GM12878 (cell line): Measurements from ENCODE around the gene STK32B. TPM values are rescaled to one million over a fixed set of nuclear protein-coding genes. Genes with fewer than 3 reads are reported as not detected.

ENCODE experiments used
- ATAC-seq: fragments of 200-7000 bp; cut with Tn5 transposase; 3 replicates; pipeline ENCODE4 v1.9.1; 2020; ENCODE audit warnings: mild to moderate bottlenecking, moderate library complexity
- BruUV-seq: library from RNA; stranded (reverse); fragments of 400-500 nt; replicated peaks from 2 replicates; lab custom pipeline; 2021; lab: Mats Ljungman, UMichigan
- CTCF ChIA-PET: fragments of 300-600 bp; sonication (Branson Sonifier 250); formaldehyde crosslinking; extraction: SDS; loops from one replicate; lab custom pipeline; 2021; ENCODE audit warnings: inconsistent platforms; lab: Yijun Ruan, JAX
- POLR2A ChIA-PET: fragments of 350-600 bp; formaldehyde crosslinking; extraction: SDS; loops from one replicate; lab custom pipeline; 2021; ENCODE audit warnings: inconsistent platforms; lab: Charles Lee
- RAD21 ChIA-PET: fragments of 300-600 bp; sonication (Branson Sonifier 250); formaldehyde crosslinking; loops from one replicate; lab custom pipeline; 2023; ENCODE audit warnings: antibody characterized with exemption; ENCODE audit not compliant: unreplicated experiment; lab: Charles Lee
- SMC1A ChIA-PET: fragments of 300-600 bp; sonication (Branson Sonifier 250); formaldehyde crosslinking; loops from one replicate; lab custom pipeline; 2023; ENCODE audit not compliant: unreplicated experiment, uncharacterized antibody; lab: Charles Lee
- DNase-seq: peaks from one replicate; pipeline ENCODE4 v3.0.0-alpha.2; 2011; ENCODE audit warnings: low read depth, low spot score
- FAIRE-seq: peaks from 3 replicates; lab custom pipeline; 2011; peaks lifted over from hg19 to GRCh38; lab: Jason Lieb, UNC
- H2AFZ ChIP-seq: 2 replicates; pipeline ENCODE4 v1.6.0; 2011; ENCODE audit warnings: low read depth, low read length, control low read depth; ENCODE audit not compliant: control insufficient read depth
- H3K27ac ChIP-seq: 2 replicates; pipeline ENCODE4 v1.5.1; 2011; ENCODE audit warnings: control low read depth; ENCODE audit not compliant: control insufficient read depth, insufficient read depth
- H3K27me3 ChIP-seq, 2 experiments: replicated peaks in 1 of 2; 2 replicates each; pipeline versions ENCODE4 v1.6.0 to v1.6.1; 2011; ENCODE audit warnings: low read length in 1 of 2; ENCODE audit not compliant: control insufficient read depth in 2 of 2, insufficient read depth in 2 of 2
- H3K36me3 ChIP-seq, 2 experiments: 2 replicates each; pipeline ENCODE4 v1.5.1; 2011; ENCODE audit warnings: low read length in 1 of 2; ENCODE audit not compliant: control insufficient read depth in 2 of 2, insufficient read depth in 2 of 2
- H3K4me1 ChIP-seq: 2 replicates; pipeline ENCODE4 v1.6.1; 2011; ENCODE audit warnings: mild to moderate bottlenecking, low read length, moderate library complexity, mixed read lengths; ENCODE audit not compliant: control insufficient read depth, insufficient read depth
- H3K4me2 ChIP-seq: 2 replicates; pipeline ENCODE4 v1.6.0; 2011; ENCODE audit warnings: control low read depth; ENCODE audit not compliant: control insufficient read depth, insufficient read depth
- H3K4me3 ChIP-seq: fragments of 200-600 bp; sonication (generic); 2 replicates; pipeline ENCODE4 v1.5.1; 2016
- H3K79me2 ChIP-seq: 2 replicates; pipeline ENCODE4 v1.6.0; 2011; ENCODE audit warnings: low read length; ENCODE audit not compliant: control insufficient read depth, insufficient read depth
- H3K9ac ChIP-seq: 2 replicates; pipeline ENCODE4 v1.8.0; 2011; ENCODE audit warnings: low read length, control low read depth, mixed read lengths; ENCODE audit not compliant: control insufficient read depth, insufficient read depth
- H3K9me3 ChIP-seq: replicated peaks from 3 replicates; pipeline ENCODE4 v1.5.1; 2011; ENCODE audit warnings: mild to moderate bottlenecking, low read length; ENCODE audit not compliant: control insufficient read depth, insufficient read depth
- H4K20me1 ChIP-seq: 2 replicates; pipeline ENCODE4 v1.6.0; 2011; ENCODE audit not compliant: control insufficient read depth, insufficient read depth
- KAT2A ChIP-seq: conservative IDR thresholded peaks from 2 replicates; pipeline ENCODE4 v1.6.1; 2011; ENCODE audit warnings: low read depth, low read length; ENCODE audit not compliant: control insufficient read depth
- NFYA ChIP-seq: IDR thresholded peaks from 2 replicates; pipeline ENCODE4 v1.6.1; 2011; ENCODE audit warnings: low read depth, mild to moderate bottlenecking, low read length, improper control_type of control experiment, borderline replicate concordance
- WGBS: methylation state at CpG from one replicate; pipeline ENCODE4 v1.1.6; 2016; ENCODE audit warnings: low lambda C conversion rate; ENCODE audit not compliant: insufficient replicate concordance, insufficient coverage; ENCODE audit errors: missing lambda C conversion rate; 5-methylcytosine and 5-hydroxymethylcytosine counted together
- in situ Hi-C: fragments of 300-500 bp; cut with MboI; formaldehyde crosslinking; loops from 9 replicates; pipeline ENCODE4 v1.14.3; 2018; ENCODE audit warnings: mixed read lengths
- intact Hi-C: fragments of 100-400 bp; cut with micrococcal nuclease; formaldehyde crosslinking; loops from one replicate; pipeline ENCODE4 v1.14.2; 2022; ENCODE audit not compliant: unreplicated experiment
- polyA plus RNA-seq, 11 experiments: library from polyadenylated mRNA; depleted of rRNA in 4 of 11; unstranded in 6 of 11; stranded (reverse) in 5 of 11; fragments of >200 nt; fragmentation: Nextera tagmentation in 4 of 11; fragmentation: Illumina TruSeq in 1 of 11; extraction: Ambion mirVana in 4 of 11; extraction: Trizol in 1 of 11; gene quantifications; 1 replicate in 1 of 11; 2 replicates in 10 of 11; pipeline versions ENCODE4 v1.2.1 to v1.2.3, GENCODE V29; 2011 to 2016; ENCODE audit warnings: inconsistent platforms in 2 of 11, missing spikeins in 2 of 11, low read depth in 1 of 11
- total RNA-seq, 4 experiments: library from RNA; depleted of rRNA in 3 of 4; stranded (reverse); fragments of >200 nt in 3 of 4; fragmentation: Illumina TruSeq in 1 of 4; extraction: Trizol in 1 of 4; gene quantifications; 2 replicates each; pipeline versions ENCODE4 v1.2.1 to v1.2.3, GENCODE V29; 2013 to 2021
- TF ChIP-seq, protein P1 (sequence below): IDR thresholded peaks from 2 replicates; pipeline ENCODE4 v1.6.1; 2012; ENCODE audit warnings: improper control_type of control experiment, low read depth, low read length; ENCODE audit not compliant: insufficient replicate concordance

The STK32B gene
- total and polyA plus RNA-seq, 10 of the 15 experiments (the other 5 are each of a cell fraction or from before 2014, with no cell fraction given), result 0.04 to 0.12 (median 0.08) TPM; not detected in 7

DNA sequence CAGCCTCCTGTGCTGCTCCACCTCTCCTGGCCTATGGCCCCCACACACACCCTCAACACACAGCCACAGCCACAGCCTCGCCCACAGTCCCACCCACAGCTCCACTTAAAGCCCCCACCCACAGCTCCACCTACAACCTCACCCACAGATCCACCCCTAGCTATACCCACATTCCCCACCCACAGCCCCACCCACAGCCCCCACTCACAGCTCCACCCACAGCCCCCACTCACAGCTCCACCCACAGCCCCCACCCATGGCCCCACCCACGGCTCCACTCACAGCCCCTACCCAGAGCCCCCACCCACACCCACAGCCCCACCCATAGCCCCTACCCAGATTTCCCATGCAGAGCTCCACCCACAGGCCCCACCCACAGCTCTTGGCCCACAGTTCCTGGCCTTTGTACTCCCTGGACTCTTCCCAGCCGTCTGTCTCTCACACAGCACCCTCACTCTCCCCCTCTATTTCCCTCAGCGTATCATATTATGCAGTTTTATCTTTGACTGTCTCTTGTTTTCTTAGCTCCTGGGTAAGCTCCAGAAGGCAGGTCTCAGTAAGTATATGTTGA lies 334.5 kb downstream of the STK32B start:
- in situ Hi-C loops (no loop called here), intact Hi-C loops (no loop called here)
- no peaks in the 10 kb centered on the region for H3K79me2 ChIP-seq
- ChIA-PET RAD21 (no interaction called here), SMC1A (no interaction called here), CTCF (interaction anchor here (1.6 kb wide), 1 partner anchor 14 kb away, joined by 4 read pairs; no protein-coding TSS in a partner anchor), POLR2A (no interaction called here)
- WGBS, result 0% methylated on average over 3 of the region's 4 CpGs
- H3K9me3 ChIP-seq, result no peaks in the 10 kb centered on the region
- DNase-seq (no peak), FAIRE-seq (no peak), ATAC-seq (no peak)
- H3K4me1 ChIP-seq, result no peaks in the 10 kb centered on the region
- TF ChIP-seq KAT2A, result no peak
- TF ChIP-seq, protein P1, sequence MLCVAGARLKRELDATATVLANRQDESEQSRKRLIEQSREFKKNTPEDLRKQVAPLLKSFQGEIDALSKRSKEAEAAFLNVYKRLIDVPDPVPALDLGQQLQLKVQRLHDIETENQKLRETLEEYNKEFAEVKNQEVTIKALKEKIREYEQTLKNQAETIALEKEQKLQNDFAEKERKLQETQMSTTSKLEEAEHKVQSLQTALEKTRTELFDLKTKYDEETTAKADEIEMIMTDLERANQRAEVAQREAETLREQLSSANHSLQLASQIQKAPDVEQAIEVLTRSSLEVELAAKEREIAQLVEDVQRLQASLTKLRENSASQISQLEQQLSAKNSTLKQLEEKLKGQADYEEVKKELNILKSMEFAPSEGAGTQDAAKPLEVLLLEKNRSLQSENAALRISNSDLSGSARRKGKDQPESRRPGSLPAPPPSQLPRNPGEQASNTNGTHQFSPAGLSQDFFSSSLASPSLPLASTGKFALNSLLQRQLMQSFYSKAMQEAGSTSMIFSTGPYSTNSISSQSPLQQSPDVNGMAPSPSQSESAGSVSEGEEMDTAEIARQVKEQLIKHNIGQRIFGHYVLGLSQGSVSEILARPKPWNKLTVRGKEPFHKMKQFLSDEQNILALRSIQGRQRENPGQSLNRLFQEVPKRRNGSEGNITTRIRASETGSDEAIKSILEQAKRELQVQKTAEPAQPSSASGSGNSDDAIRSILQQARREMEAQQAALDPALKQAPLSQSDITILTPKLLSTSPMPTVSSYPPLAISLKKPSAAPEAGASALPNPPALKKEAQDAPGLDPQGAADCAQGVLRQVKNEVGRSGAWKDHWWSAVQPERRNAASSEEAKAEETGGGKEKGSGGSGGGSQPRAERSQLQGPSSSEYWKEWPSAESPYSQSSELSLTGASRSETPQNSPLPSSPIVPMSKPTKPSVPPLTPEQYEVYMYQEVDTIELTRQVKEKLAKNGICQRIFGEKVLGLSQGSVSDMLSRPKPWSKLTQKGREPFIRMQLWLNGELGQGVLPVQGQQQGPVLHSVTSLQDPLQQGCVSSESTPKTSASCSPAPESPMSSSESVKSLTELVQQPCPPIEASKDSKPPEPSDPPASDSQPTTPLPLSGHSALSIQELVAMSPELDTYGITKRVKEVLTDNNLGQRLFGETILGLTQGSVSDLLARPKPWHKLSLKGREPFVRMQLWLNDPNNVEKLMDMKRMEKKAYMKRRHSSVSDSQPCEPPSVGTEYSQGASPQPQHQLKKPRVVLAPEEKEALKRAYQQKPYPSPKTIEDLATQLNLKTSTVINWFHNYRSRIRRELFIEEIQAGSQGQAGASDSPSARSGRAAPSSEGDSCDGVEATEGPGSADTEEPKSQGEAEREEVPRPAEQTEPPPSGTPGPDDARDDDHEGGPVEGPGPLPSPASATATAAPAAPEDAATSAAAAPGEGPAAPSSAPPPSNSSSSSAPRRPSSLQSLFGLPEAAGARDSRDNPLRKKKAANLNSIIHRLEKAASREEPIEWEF, result no peak
- TF ChIP-seq NFYA, result no peak
- no TSS peak for BruUV-seq
- H3K27me3 ChIP-seq, result no peaks in the 10 kb centered on the region
- no peak overlapping the region for H3K4me2 ChIP-seq
- no peak overlapping the region for H3K4me3 ChIP-seq
- H3K27ac ChIP-seq, result no peak overlapping the region
- H2AFZ ChIP-seq, result no peak overlapping the region
- no peaks in the 10 kb centered on the region for H4K20me1 ChIP-seq
- H3K36me3 ChIP-seq, result no peaks in the 10 kb centered on the region
- H3K9ac ChIP-seq, result no peak overlapping the region
